Activated CD8-positive, alpha-beta memory T cell treated with anti-CD3 and anti-CD28 coated beads, Interleukin-2, amount 10 ng/mL, durations not matched to agents 7 days and 5 days (primary cell): ENCODE measurements around the gene VAV1. TPM values are rescaled to one million over a fixed set of nuclear protein-coding genes. Genes with fewer than 3 reads are reported as not detected.
"Not testable (repeated sequence)": the region's sequence is repeated elsewhere in the genome, so short reads cannot be mapped to it uniquely, and the experiment has no call there.

ENCODE experiments used
- ATAC-seq: fragments of 150-1000 bp; cut with Tn5 transposase; one replicate; pipeline ENCODE4 v1.10.0; 2021; ENCODE audit warnings: moderate library complexity
- CTCF ChIA-PET: fragments of 350-600 bp; sonication (Branson Sonifier 250); formaldehyde crosslinking; loops from one replicate; lab custom pipeline; 2021; ENCODE audit warnings: antibody characterized with exemption; lab: Charles Lee
- DNase-seq: peaks from one replicate; pipeline ENCODE4 v3.0.0-alpha.2; 2020
- H3K27ac Mint-ChIP-seq: one replicate; pipeline ENCODE4 v1.8.0; 2021; ENCODE audit warnings: mild to moderate bottlenecking, mixed read lengths
- H3K27me3 Mint-ChIP-seq: one replicate; pipeline ENCODE4 v1.8.0; 2021; ENCODE audit warnings: mixed read lengths
- H3K36me3 Mint-ChIP-seq: one replicate; pipeline ENCODE4 v1.8.0; 2021; ENCODE audit warnings: mild to moderate bottlenecking, mixed read lengths
- H3K4me1 Mint-ChIP-seq: one replicate; pipeline ENCODE4 v1.8.0; 2021; ENCODE audit warnings: mixed read lengths
- H3K4me3 Mint-ChIP-seq: one replicate; pipeline ENCODE4 v1.8.0; 2021; ENCODE audit warnings: mild to moderate bottlenecking, moderate library complexity, mixed read lengths
- H3K9me3 Mint-ChIP-seq: one replicate; pipeline ENCODE4 v1.8.0; 2022; ENCODE audit warnings: low read depth, mixed read lengths
- total RNA-seq, 2 experiments: library from RNA; stranded (reverse); gene quantifications; one replicate each; pipeline ENCODE4 v1.2.3, GENCODE V29; 2021

Gene VAV1
- total RNA-seq, 2 experiments from 2014 or later, result 98.5 to 114 TPM

DNA sequence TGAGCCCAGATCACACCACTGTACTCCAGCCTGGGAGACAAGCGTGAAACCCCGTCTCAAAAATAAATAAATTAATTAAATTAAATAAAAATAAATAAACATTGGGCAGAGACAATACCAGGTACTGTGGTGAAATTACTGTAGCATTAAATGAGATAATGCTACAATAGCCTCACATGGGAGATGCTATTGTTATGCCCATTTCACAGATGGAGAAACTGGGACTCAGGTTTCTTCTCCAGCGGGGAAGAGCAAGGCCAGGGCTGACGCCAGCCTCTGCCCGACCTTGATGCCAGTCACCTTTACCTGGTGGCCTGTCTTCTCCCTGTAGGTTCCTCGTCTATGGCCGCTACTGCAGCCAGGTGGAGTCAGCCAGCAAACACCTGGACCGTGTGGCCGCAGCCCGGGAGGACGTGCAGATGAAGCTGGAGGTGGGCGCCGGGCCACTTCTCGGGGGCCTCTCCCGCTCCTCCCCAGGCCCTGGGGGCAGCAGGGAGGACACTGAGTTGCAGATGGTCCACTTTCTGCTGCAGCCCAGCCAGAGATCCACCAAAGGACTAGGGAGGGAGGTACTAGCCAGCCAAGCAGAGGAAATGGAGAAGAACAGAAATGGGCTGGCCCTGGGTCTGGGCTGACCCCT is 53.9 kb downstream of the VAV1 start:
- DNase-seq (no peak), ATAC-seq (no peak)
- Mint-ChIP-seq H3K9me3 (no peaks in the 10 kb centered on the region), H3K4me1 (peaks cover 4% of the 10 kb centered on the region), H3K36me3 (peaks cover 57% of the 10 kb centered on the region), H3K4me3 (no peak overlapping the region), H3K27me3 (no peaks in the 10 kb centered on the region), H3K27ac (no peak overlapping the region)
- CTCF ChIA-PET, result interaction anchor here (1.0 kb wide), 2 partner anchors 52 to 608 kb away, joined by 3 read pairs; no protein-coding TSS in a partner anchor

DNA sequence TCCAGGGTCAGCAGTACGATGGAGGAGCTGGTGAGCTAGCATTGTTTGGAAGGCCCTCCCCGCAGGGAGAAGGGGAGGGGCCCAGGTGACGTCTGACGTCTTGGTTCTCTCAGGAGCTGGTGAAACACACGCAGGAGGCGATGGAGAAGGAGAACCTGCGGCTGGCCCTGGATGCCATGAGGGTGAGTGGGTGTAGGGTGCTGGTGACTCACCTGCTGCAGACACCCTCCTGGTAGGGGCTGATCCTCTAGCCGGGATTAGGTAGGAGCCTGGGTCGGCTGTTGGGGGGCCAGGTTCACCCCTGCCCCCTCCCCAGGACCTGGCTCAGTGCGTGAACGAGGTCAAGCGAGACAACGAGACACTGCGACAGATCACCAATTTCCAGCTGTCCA is 55.8 kb downstream of the VAV1 start:
- H3K36me3 Mint-ChIP-seq, result peaks cover 63% of the 10 kb centered on the region
- ATAC-seq (no peak), DNase-seq (no peak)
- H3K27ac Mint-ChIP-seq, result peak overlapping the region; percentile 28
- H3K27me3 Mint-ChIP-seq, result no peaks in the 10 kb centered on the region
- no peaks in the 10 kb centered on the region for H3K9me3 Mint-ChIP-seq
- no peak overlapping the region for H3K4me3 Mint-ChIP-seq
- H3K4me1 Mint-ChIP-seq, result peaks cover 4% of the 10 kb centered on the region
- CTCF ChIA-PET, result no interaction called here

GRCh38 chr19:6828698-6829633 is 56.5 kb downstream of the VAV1 start:
- Mint-ChIP-seq H3K27me3 (no peaks in the 10 kb centered on the region), H3K36me3 (peaks cover 66% of the 10 kb centered on the region), H3K4me3 (no peak overlapping the region), H3K27ac (peak overlapping the region; percentile 75), H3K4me1 (peaks cover 4% of the 10 kb centered on the region), H3K9me3 (no peaks in the 10 kb centered on the region)
- peak; percentile 86 for ATAC-seq
- CTCF ChIA-PET, result no interaction called here
- peak; percentile 69 for DNase-seq

DNA sequence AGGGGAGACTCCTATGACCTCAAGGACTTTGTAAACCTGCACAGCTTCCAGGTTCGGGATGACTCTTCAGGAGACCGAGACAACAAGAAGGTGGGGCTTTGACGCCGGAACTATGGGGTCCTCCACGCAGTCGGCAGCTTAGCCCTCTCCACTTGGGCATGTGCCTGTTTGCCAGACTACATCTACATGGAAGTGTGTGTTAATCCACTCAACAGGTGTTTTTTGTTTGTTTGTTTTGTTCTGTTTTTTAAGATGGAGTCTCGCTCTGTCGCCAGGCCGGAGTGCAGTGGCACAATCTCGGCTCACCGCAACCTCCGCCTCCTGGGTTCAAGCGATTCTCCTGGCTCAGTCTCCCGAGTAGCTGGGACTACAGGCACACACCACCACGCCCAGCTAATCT is 57.3 kb downstream of the VAV1 start:
- CTCF ChIA-PET, result interaction anchor here (1.8 kb wide), 1 partner anchor 91 kb away, joined by 4 read pairs; no protein-coding TSS in a partner anchor
- H3K4me3 Mint-ChIP-seq, H3K4me1 Mint-ChIP-seq, H3K9me3 Mint-ChIP-seq, DNase-seq, H3K27me3 Mint-ChIP-seq, H3K27ac Mint-ChIP-seq, ATAC-seq: not testable (repeated sequence)
- H3K36me3 Mint-ChIP-seq, result peaks cover 62% of the 10 kb centered on the region

DNA sequence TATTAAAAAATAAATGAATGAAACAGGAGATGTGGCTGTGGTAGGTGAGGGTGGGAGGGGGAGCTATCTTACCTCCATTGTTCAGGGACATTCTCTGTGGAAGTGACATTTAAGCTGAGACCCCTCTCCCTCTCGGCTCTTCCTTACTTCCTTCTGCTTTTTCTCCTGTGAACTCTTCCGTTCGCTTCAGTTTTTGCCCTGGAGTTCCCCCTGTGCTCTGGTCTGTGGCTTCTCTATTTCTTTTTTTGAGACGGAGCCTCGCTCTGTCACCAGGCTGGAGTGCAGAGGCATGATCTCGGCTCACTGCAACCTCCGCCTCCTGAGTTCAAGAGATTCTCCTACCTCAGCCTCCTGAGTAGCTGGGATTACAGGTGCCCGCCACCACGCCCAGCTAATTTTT is 58.6 kb downstream of the VAV1 start:
- DNase-seq, H3K4me1 Mint-ChIP-seq, H3K9me3 Mint-ChIP-seq, ATAC-seq, H3K27ac Mint-ChIP-seq, H3K27me3 Mint-ChIP-seq, H3K4me3 Mint-ChIP-seq: not testable (repeated sequence)
- peaks cover 61% of the 10 kb centered on the region for H3K36me3 Mint-ChIP-seq
- CTCF ChIA-PET, result interaction anchor here (1.8 kb wide), 1 partner anchor 92 kb away, joined by 4 read pairs; no protein-coding TSS in a partner anchor

- Mint-ChIP-seq H3K36me3 (peaks cover 61% of the 10 kb centered on the region), H3K9me3 (no peaks in the 10 kb centered on the region), H3K27ac (peak overlapping the region; percentile 39), H3K4me3 (no peak overlapping the region), H3K4me1 (peaks cover 12% of the 10 kb centered on the region), H3K27me3 (no peaks in the 10 kb centered on the region)
- DNase-seq (no peak), ATAC-seq (no peak)
- CTCF ChIA-PET, result no interaction called here
These were observed 59.9 kb downstream of the VAV1 start for GRCh38 chr19:6832412-6832811.

GRCh38 chr19:6833166-6833790 is 60.8 kb downstream of the VAV1 start:
- H3K9me3 Mint-ChIP-seq, result no peaks in the 10 kb centered on the region
- H3K27ac Mint-ChIP-seq, result no peak overlapping the region
- CTCF ChIA-PET, result no interaction called here
- H3K4me1 Mint-ChIP-seq, result peaks cover 20% of the 10 kb centered on the region
- ATAC-seq (no peak), DNase-seq (no peak)
- H3K36me3 Mint-ChIP-seq, result peaks cover 61% of the 10 kb centered on the region
- H3K4me3 Mint-ChIP-seq, result no peak overlapping the region
- H3K27me3 Mint-ChIP-seq, result no peaks in the 10 kb centered on the region

DNA sequence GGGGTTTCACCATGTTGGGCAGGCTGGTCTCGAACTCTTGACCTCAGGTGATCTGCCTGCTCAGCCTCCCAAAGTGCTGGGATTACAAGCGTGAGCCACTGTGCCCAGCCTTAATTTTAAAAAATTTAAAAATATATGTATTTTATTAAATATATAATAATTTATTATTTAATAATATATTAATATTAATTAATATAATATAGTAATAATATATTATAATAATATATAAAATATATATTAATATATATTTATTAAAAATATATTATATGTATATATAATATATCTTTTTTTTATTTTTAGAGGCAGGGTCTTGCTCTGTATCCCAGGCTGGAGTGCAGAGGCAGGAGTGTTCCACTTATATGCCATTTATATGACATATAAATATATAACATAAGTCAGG is 61.9 kb downstream of the VAV1 start:
- H3K36me3 Mint-ChIP-seq, result peaks cover 53% of the 10 kb centered on the region
- CTCF ChIA-PET, result no interaction called here
- H3K27me3 Mint-ChIP-seq, result no peaks in the 10 kb centered on the region
- H3K4me1 Mint-ChIP-seq, result peaks cover 17% of the 10 kb centered on the region
- H3K9me3 Mint-ChIP-seq, result no peaks in the 10 kb centered on the region
- no peak for DNase-seq
- no peak overlapping the region for H3K4me3 Mint-ChIP-seq
- H3K27ac Mint-ChIP-seq, result no peak overlapping the region
- ATAC-seq, result no peak

DNA sequence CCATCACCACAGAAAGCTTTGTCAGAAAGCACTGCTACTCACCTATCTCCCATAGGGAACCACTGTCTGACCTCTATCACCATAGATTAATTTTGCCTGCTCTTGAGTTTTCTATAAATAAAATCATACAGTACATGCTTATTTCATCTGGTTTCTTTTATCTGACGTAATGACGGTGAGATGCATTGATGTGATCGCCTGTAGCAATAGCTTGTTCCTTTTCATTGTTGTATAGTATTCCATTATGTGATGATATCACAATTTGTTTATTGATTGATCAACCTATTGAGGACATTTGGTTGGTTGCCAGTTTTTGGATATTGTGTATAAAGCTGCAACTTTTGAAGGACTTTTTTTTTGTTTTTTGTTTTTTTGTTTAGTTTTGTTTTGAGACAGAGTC is 63.0 kb downstream of the VAV1 start:
- no peaks in the 10 kb centered on the region for H3K9me3 Mint-ChIP-seq
- H3K4me1 Mint-ChIP-seq, result peaks cover 17% of the 10 kb centered on the region
- DNase-seq (no peak), ATAC-seq (no peak)
- H3K36me3 Mint-ChIP-seq, result peaks cover 51% of the 10 kb centered on the region
- no peak overlapping the region for H3K27ac Mint-ChIP-seq
- no peak overlapping the region for H3K4me3 Mint-ChIP-seq
- CTCF ChIA-PET, result interaction anchor here (1.3 kb wide), 1 partner anchor 28 kb away, joined by 4 read pairs; no protein-coding TSS in a partner anchor
- H3K27me3 Mint-ChIP-seq, result no peaks in the 10 kb centered on the region

DNA sequence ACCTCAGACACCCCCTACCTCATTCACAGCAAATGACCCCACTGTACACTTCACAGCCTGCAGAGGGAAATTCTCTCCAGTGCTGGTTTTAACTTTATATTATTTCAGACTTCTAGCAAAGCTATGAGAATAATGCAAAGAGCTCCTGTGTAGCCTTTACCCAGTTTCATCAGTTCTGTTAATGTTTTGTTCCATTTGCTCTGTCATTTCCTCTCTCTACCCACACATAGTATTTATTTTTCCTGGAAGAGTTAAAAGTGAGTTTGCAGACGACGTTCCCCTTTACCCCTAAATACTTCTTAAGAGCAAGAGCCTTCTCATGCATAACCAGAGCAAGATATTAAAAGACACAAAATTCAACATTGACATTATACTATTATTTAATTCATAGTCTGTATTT is 65.0 kb downstream of the VAV1 start:
- H3K4me1 Mint-ChIP-seq, result peaks cover 17% of the 10 kb centered on the region
- no peaks in the 10 kb centered on the region for H3K9me3 Mint-ChIP-seq
- peak overlapping the region; percentile 45 for H3K27ac Mint-ChIP-seq
- H3K4me3 Mint-ChIP-seq, result no peak overlapping the region
- ATAC-seq, result no peak
- CTCF ChIA-PET, result no interaction called here
- H3K27me3 Mint-ChIP-seq, result no peaks in the 10 kb centered on the region
- H3K36me3 Mint-ChIP-seq, result peaks cover 51% of the 10 kb centered on the region
- no peak for DNase-seq

- Mint-ChIP-seq H3K36me3 (peaks cover 49% of the 10 kb centered on the region), H3K9me3 (no peaks in the 10 kb centered on the region), H3K27ac (peak overlapping the region; percentile 1), H3K4me1 (peaks cover 17% of the 10 kb centered on the region), H3K27me3 (no peaks in the 10 kb centered on the region), H3K4me3 (no peak overlapping the region)
- CTCF ChIA-PET, result no interaction called here
- no peak for ATAC-seq
- no peak for DNase-seq
These were observed 65.7 kb downstream of the VAV1 start for GRCh38 chr19:6838062-6838655.

GRCh38 chr19:6842871-6843607 is 70.5 kb downstream of the VAV1 start:
- CTCF ChIA-PET, result interaction anchor here (0.7 to 1.7 kb wide), 2 partner anchors 21 to 82 kb away, joined by 3 to 8 read pairs; no protein-coding TSS in a partner anchor
- Mint-ChIP-seq H3K4me3 (no peak overlapping the region), H3K9me3 (no peaks in the 10 kb centered on the region), H3K27ac (peak overlapping the region; percentile 3), H3K36me3 (peaks cover 23% of the 10 kb centered on the region), H3K4me1 (peaks cover 3% of the 10 kb centered on the region), H3K27me3 (no peaks in the 10 kb centered on the region)
- no peak for DNase-seq
- ATAC-seq, result no peak
